Vagina (tissue), 2 donors: ENCODE measurements around the gene ZNF488. TPM values are rescaled to one million over a fixed set of nuclear protein-coding genes. Genes with fewer than 3 reads are reported as not detected.

Source experiments
- DNase-seq, 2 donors: peaks; one replicate each; pipeline ENCODE4 v3.0.0-alpha.2; 2017; ENCODE audit errors: extremely low spot score in 2 of 2
- H3K27ac ChIP-seq: fragments of 200-600 bp; sonication (generic); one replicate; pipeline ENCODE4 v1.5.1; 2019
- H3K27me3 ChIP-seq: fragments of 200-600 bp; sonication (generic); one replicate; pipeline ENCODE4 v1.5.1; 2019
- H3K36me3 ChIP-seq, 2 donors: fragments of 200-600 bp; sonication (generic); one replicate each; pipeline ENCODE4 v1.5.1; 2017 to 2019
- H3K4me1 ChIP-seq: fragments of 200-600 bp; sonication (generic); one replicate; pipeline ENCODE4 v1.5.1; 2019
- H3K4me3 ChIP-seq, 2 donors: fragments of 200-600 bp; sonication (generic); 1 replicate in 1 of 2; 2 replicates in 1 of 2; pipeline ENCODE4 v1.5.1; 2016 to 2019
- H3K9me3 ChIP-seq: fragments of 200-600 bp; sonication (generic); one replicate; pipeline ENCODE4 v1.5.1; 2019
- CTCF ChIP-seq, 3 experiments: fragments of 450-650 bp in 2 of 3; fragments of 200-600 bp in 1 of 3; sonication (generic) in 1 of 3; IDR thresholded peaks; one replicate each; pipeline ENCODE4 v1.5.1; 2017 to 2019; ENCODE audit warnings: antibody characterized with exemption in 3 of 3, mild to moderate bottlenecking in 2 of 3, moderate library complexity in 2 of 3
- POLR2A ChIP-seq, 2 donors: fragments of 450-650 bp; IDR thresholded peaks; one replicate each; pipeline ENCODE4 v1.6.1; 2017; ENCODE audit warnings: antibody characterized with exemption in 2 of 2, mild to moderate bottlenecking in 2 of 2, moderate library complexity in 2 of 2
- POLR2AphosphoS5 ChIP-seq, 2 donors: sonication (generic); formaldehyde crosslinking; IDR thresholded peaks; one replicate each; pipeline ENCODE4 v1.9.0; 2017; ENCODE audit warnings: antibody characterized with exemption in 2 of 2, mild to moderate bottlenecking in 2 of 2, low read depth in 1 of 2; ENCODE audit not compliant: insufficient read depth in 1 of 2
- intact Hi-C: fragments of 100-400 bp; cut with DNase I; formaldehyde crosslinking; loops from one replicate; pipeline ENCODE4 v1.15.1; 2023
- total RNA-seq: library from RNA; depleted of rRNA; stranded (reverse); fragments of >200 nt; gene quantifications from one replicate; pipeline ENCODE4 v1.2.3, GENCODE V29; 2016

ZNF488 gene
- total RNA-seq, 1 donor from 2014 or later: not detected

GRCh38 chr10:47332371-47332770 lies 51.7 kb downstream of the ZNF488 start:
- Histone ChIP-seq H3K9me3 (no peaks in the 10 kb centered on the region), H3K27ac (no peak overlapping the region), H3K36me3 (no peaks in the 10 kb centered on the region), H3K4me3 (no peak overlapping the region), H3K4me1 (no peaks in the 10 kb centered on the region), H3K27me3 (no peaks in the 10 kb centered on the region)
- no peak for TF ChIP-seq POLR2A (IDR thresholded peaks at IDR 0.05)
- no peak for TF ChIP-seq POLR2AphosphoS5 (IDR thresholded peaks at IDR 0.05; ENCODE audit: insufficient read depth in 1 of 2, low read depth in 1 of 2)
- no peak for TF ChIP-seq CTCF (IDR thresholded peaks at IDR 0.05)
- DNase-seq: no peak
- intact Hi-C loops: no loop called here

GRCh38 chr10:47331954-47332353 lies 52.1 kb downstream of the ZNF488 start:
- DNase-seq: no peak

GRCh38 chr10:47331491-47331890 lies 52.6 kb downstream of the ZNF488 start:
- Histone ChIP-seq H3K36me3 (no peaks in the 10 kb centered on the region), H3K9me3 (no peaks in the 10 kb centered on the region), H3K4me3 (no peak overlapping the region), H3K27me3 (no peaks in the 10 kb centered on the region), H3K4me1 (no peaks in the 10 kb centered on the region), H3K27ac (no peak overlapping the region)
- no peak for TF ChIP-seq CTCF (IDR thresholded peaks at IDR 0.05)
- no peak for TF ChIP-seq POLR2AphosphoS5 (IDR thresholded peaks at IDR 0.05; ENCODE audit: insufficient read depth in 1 of 2, low read depth in 1 of 2)
- no peak for TF ChIP-seq POLR2A (IDR thresholded peaks at IDR 0.05)
- intact Hi-C loops: no loop called here
- no peak for DNase-seq

More at GRCh38 chr10:47331954-47332353, 52.1 kb downstream of the ZNF488 start:
- no peak for TF ChIP-seq POLR2AphosphoS5 (IDR thresholded peaks at IDR 0.05; ENCODE audit: insufficient read depth in 1 of 2, low read depth in 1 of 2)
- no peak for TF ChIP-seq CTCF (IDR thresholded peaks at IDR 0.05)
- no peak for TF ChIP-seq POLR2A (IDR thresholded peaks at IDR 0.05)
- H3K27ac ChIP-seq: no peak overlapping the region
- no peaks in the 10 kb centered on the region for H3K9me3 ChIP-seq
- intact Hi-C loops: no loop called here
- no peak overlapping the region for H3K4me3 ChIP-seq
- no peaks in the 10 kb centered on the region for H3K4me1 ChIP-seq
- H3K36me3 ChIP-seq: no peaks in the 10 kb centered on the region
- H3K27me3 ChIP-seq: no peaks in the 10 kb centered on the region

- DNase-seq: no peak
- intact Hi-C loops: no loop called here
- no peak overlapping the region for H3K4me3 ChIP-seq
- H3K4me1 ChIP-seq: no peaks in the 10 kb centered on the region
- H3K27ac ChIP-seq: no peak overlapping the region
- H3K27me3 ChIP-seq: no peaks in the 10 kb centered on the region
- no peaks in the 10 kb centered on the region for H3K36me3 ChIP-seq
- TF ChIP-seq CTCF (IDR thresholded peaks at IDR 0.05): no peak
- no peak for TF ChIP-seq POLR2A (IDR thresholded peaks at IDR 0.05)
- no peak for TF ChIP-seq POLR2AphosphoS5 (IDR thresholded peaks at IDR 0.05; ENCODE audit: insufficient read depth in 1 of 2, low read depth in 1 of 2)
- no peaks in the 10 kb centered on the region for H3K9me3 ChIP-seq
Measured at GRCh38 chr10:47330804-47331203, 53.3 kb downstream of the ZNF488 start.

- intact Hi-C loops: no loop called here
- Histone ChIP-seq H3K9me3 (no peaks in the 10 kb centered on the region), H3K36me3 (no peaks in the 10 kb centered on the region), H3K4me3 (no peak overlapping the region), H3K4me1 (no peaks in the 10 kb centered on the region), H3K27ac (no peak overlapping the region), H3K27me3 (no peaks in the 10 kb centered on the region)
- no peak for DNase-seq
- TF ChIP-seq POLR2AphosphoS5 (IDR thresholded peaks at IDR 0.05; ENCODE audit: insufficient read depth in 1 of 2, low read depth in 1 of 2) (no peak), POLR2A (IDR thresholded peaks at IDR 0.05) (no peak), CTCF (IDR thresholded peaks at IDR 0.05) (no peak)
Measured at GRCh38 chr10:47330366-47330765, 53.7 kb downstream of the ZNF488 start.
